ENCODE data around the gene HPGD. TPM values are rescaled to one million over a fixed set of nuclear protein-coding genes. Genes with fewer than 3 reads are reported as not detected.

HPGD gene
- total RNA-seq, 5 donors from 2014 or later (not counting 1 experiment from before 2014, with no cell fraction given): 3.5 to 14.6 (median 7.8) TPM

DNA sequence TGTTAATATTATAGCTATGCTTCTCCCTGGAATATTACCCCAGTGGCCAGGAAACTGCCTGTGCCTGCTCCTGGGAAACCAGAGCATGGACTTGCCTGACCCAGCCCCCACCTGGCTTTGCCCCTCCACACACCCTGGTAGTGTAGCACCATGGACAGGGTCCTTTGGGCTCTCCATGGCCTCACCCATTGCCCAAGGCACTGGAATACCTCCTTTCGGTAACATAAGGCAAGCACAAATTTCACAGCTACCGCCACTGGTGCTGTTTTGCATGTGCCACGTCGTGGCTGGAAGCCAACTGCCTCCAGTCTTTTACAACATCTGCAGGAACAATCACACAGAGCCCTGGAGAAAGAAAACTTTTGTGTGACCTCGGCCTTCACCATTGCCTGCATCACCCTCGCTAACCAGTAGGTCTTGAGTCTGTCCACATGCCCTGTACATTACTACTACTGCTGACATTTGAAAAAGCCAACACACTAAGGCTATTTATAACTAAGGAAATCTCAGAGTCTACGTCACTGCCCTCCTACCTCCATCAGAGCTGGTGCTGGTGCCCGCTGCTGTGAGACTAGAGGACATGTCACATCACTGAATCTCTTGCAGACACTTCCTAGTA, 47.7 kb downstream of the HPGD start:
- ATAC-seq (replicated peaks in 1 of 4): no peak
- Mint-ChIP-seq H3K36me3 (no peaks in the 10 kb centered on the region), H3K9me3 (peaks cover 0 to 2% (median 0%) of the 10 kb centered on the region in 3 donors), H3K4me1 (no peaks in the 10 kb centered on the region), H3K4me3 (no peak overlapping the region), H3K27me3 (no peaks in the 10 kb centered on the region), H3K27ac (no peak overlapping the region)
- no peak overlapping the region for H3K4me3 ChIP-seq (ENCODE audit: control insufficient read depth in 1 of 2, extremely low read depth in 1 of 2, low read length in 1 of 2)
- WGBS (ENCODE audit: insufficient coverage): 73% methylated on average over 6 of the region's 8 CpGs
- no peak overlapping the region for H3K27ac ChIP-seq (ENCODE audit: low read length)
- POLR2A ChIA-PET: no interaction called here
- H3K9me3 ChIP-seq: no peaks in the 10 kb centered on the region
- DNase-seq: no peak
- no peaks in the 10 kb centered on the region for H3K4me1 ChIP-seq (ENCODE audit: control insufficient read depth in 1 of 2, extremely low read depth in 1 of 2, insufficient read depth in 2 of 2, low read length in 2 of 2)
- CTCF ChIA-PET: no interaction called here
- peaks cover 0 to 4% of the 10 kb centered on the region in 2 experiments for H3K27me3 ChIP-seq (replicated peaks in 1 of 2; ENCODE audit: control insufficient read depth in 2 of 2, extremely low read depth in 1 of 2, insufficient read depth in 2 of 2, low read length in 1 of 2)
- H3K36me3 ChIP-seq (ENCODE audit: control insufficient read depth in 2 of 2, extremely low read depth in 1 of 2, insufficient read depth in 1 of 2, low read length in 1 of 2): no peaks in the 10 kb centered on the region

DNA sequence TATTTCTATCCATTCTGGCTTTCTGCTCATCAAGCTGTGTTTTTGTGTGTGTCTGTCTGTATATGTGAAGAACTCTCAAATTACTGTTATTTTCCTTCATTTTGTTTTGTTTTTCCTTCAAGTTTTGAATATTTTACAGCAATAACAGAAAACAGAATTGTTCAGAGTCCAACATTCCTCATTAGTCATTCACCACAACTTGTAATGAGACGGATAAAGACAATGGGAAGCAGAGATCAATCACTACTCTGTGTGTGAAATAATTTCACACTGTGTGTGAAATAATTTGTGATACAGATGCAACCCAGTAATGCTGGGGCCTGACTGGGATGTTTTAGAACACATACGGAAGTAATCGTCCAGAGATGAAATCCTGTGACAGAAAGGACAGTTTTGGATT, 55.2 kb downstream of the HPGD start:
- WGBS (ENCODE audit: insufficient coverage): no CpG with 5 or more reads among the region's 3 CpGs
- H3K27ac Mint-ChIP-seq: no peak overlapping the region
- no peaks in the 10 kb centered on the region for H3K36me3 Mint-ChIP-seq
- no peak overlapping the region for H3K4me3 Mint-ChIP-seq
- POLR2A ChIA-PET: no interaction called here
- peaks cover 0 to 5% of the 10 kb centered on the region in 2 donors for H3K27me3 Mint-ChIP-seq
- ATAC-seq (replicated peaks in 1 of 4): no peak
- no peaks in the 10 kb centered on the region for H3K36me3 ChIP-seq (ENCODE audit: control insufficient read depth in 2 of 2, extremely low read depth in 1 of 2, insufficient read depth in 1 of 2, low read length in 1 of 2)
- no peaks in the 10 kb centered on the region for H3K4me1 Mint-ChIP-seq
- no peak overlapping the region for H3K4me3 ChIP-seq (ENCODE audit: control insufficient read depth in 1 of 2, extremely low read depth in 1 of 2, low read length in 1 of 2)
- CTCF ChIA-PET: no interaction called here
- no peak overlapping the region for H3K27ac ChIP-seq (ENCODE audit: low read length)
- no peak for DNase-seq
- H3K4me1 ChIP-seq (ENCODE audit: control insufficient read depth in 1 of 2, extremely low read depth in 1 of 2, insufficient read depth in 2 of 2, low read length in 2 of 2): no peaks in the 10 kb centered on the region
- no peaks in the 10 kb centered on the region for H3K27me3 ChIP-seq (replicated peaks in 1 of 2; ENCODE audit: control insufficient read depth in 2 of 2, extremely low read depth in 1 of 2, insufficient read depth in 2 of 2, low read length in 1 of 2)
- peaks cover 0 to 5% (median 4%) of the 10 kb centered on the region in 3 donors for H3K9me3 Mint-ChIP-seq
- H3K9me3 ChIP-seq: peaks cover 4% of the 10 kb centered on the region

DNA sequence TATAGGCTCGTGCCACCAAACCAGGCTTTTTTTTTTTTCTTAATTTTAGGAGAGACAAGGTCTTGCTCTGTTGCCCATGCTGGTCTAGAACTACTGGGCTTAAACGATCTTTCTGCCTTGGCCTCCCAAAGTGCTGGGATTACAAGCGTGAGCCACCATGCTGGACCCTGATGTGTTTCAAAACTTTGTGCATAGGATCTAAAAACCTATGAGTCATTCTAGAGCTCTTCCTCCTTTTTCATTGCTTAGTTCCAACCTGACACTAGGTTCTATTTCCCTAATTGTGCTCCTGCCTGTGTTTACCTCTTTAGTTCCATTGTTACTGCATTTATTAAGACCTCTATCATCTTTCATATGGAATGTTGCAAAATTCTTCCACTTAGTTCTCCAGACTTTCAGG, 57.3 kb downstream of the HPGD start:
- no peak overlapping the region for H3K4me3 ChIP-seq (ENCODE audit: control insufficient read depth in 1 of 2, extremely low read depth in 1 of 2, low read length in 1 of 2)
- ATAC-seq (replicated peaks in 1 of 4): no peak
- CTCF ChIA-PET: no interaction called here
- peaks cover 4% of the 10 kb centered on the region for H3K9me3 ChIP-seq
- no peaks in the 10 kb centered on the region for H3K36me3 Mint-ChIP-seq
- H3K4me1 ChIP-seq (ENCODE audit: control insufficient read depth in 1 of 2, extremely low read depth in 1 of 2, insufficient read depth in 2 of 2, low read length in 2 of 2): no peaks in the 10 kb centered on the region
- no peak overlapping the region for H3K4me3 Mint-ChIP-seq
- H3K27ac ChIP-seq (ENCODE audit: low read length): no peak overlapping the region
- POLR2A ChIA-PET: no interaction called here
- 90% methylated on average over 3 of the region's 3 CpGs for WGBS (ENCODE audit: insufficient coverage)
- H3K27me3 Mint-ChIP-seq: peaks cover 0 to 5% of the 10 kb centered on the region in 2 donors
- no peak for DNase-seq
- no peak overlapping the region for H3K27ac Mint-ChIP-seq
- H3K4me1 Mint-ChIP-seq: no peaks in the 10 kb centered on the region
- no peaks in the 10 kb centered on the region for H3K27me3 ChIP-seq (replicated peaks in 1 of 2; ENCODE audit: control insufficient read depth in 2 of 2, extremely low read depth in 1 of 2, insufficient read depth in 2 of 2, low read length in 1 of 2)
- peaks cover 0 to 5% (median 4%) of the 10 kb centered on the region in 3 donors for H3K9me3 Mint-ChIP-seq
- H3K36me3 ChIP-seq (ENCODE audit: control insufficient read depth in 2 of 2, extremely low read depth in 1 of 2, insufficient read depth in 1 of 2, low read length in 1 of 2): no peaks in the 10 kb centered on the region

DNA sequence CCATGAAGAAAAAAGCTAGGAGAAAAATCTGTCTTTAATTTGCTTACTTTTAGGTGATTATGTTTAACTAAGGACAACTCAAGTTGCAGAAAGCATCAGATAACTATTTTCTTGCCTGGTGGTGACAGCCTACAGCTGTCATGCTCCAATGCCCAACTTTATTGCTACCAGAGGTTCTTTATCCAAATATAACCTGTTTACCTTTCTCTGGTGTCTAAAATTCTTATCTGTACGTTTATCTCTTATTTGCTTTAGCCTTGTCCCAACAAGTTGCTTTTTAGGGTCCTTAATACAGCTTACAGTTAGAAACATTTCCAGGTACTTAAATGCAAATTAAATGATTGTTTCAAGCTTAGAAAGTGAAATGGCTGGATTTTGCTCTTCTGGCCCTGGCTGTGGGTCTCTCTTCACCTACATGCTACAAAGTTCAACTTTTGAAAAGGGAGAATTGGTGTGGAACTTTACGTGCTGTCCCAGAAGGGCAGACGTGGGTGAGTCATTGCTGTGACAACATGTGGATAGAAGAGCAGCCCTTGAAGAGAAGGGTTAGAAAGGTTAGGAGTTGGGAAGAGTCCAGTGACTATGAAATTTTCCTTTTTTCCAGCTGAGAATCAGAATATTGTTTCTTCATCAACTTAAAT, 60.7 kb downstream of the HPGD start:
- Mint-ChIP-seq H3K9me3 (peaks cover 0 to 5% (median 4%) of the 10 kb centered on the region in 3 donors), H3K4me3 (no peak overlapping the region), H3K36me3 (no peaks in the 10 kb centered on the region), H3K27me3 (peaks cover 0 to 6% of the 10 kb centered on the region in 2 donors), H3K27ac (no peak overlapping the region), H3K4me1 (no peaks in the 10 kb centered on the region)
- H3K4me3 ChIP-seq (ENCODE audit: control insufficient read depth in 1 of 2, extremely low read depth in 1 of 2, low read length in 1 of 2): no peak overlapping the region
- POLR2A ChIA-PET: no interaction called here
- no peak for DNase-seq
- H3K36me3 ChIP-seq (ENCODE audit: control insufficient read depth in 2 of 2, extremely low read depth in 1 of 2, insufficient read depth in 1 of 2, low read length in 1 of 2): no peaks in the 10 kb centered on the region
- no peaks in the 10 kb centered on the region for H3K4me1 ChIP-seq (ENCODE audit: control insufficient read depth in 1 of 2, extremely low read depth in 1 of 2, insufficient read depth in 2 of 2, low read length in 2 of 2)
- CTCF ChIA-PET: no interaction called here
- peaks cover 4% of the 10 kb centered on the region for H3K9me3 ChIP-seq
- 60% methylated on average over 1 of the region's 3 CpGs for WGBS (ENCODE audit: insufficient coverage)
- ATAC-seq (replicated peaks in 1 of 4): no peak
- no peaks in the 10 kb centered on the region for H3K27me3 ChIP-seq (replicated peaks in 1 of 2; ENCODE audit: control insufficient read depth in 2 of 2, extremely low read depth in 1 of 2, insufficient read depth in 2 of 2, low read length in 1 of 2)
- no peak overlapping the region for H3K27ac ChIP-seq (ENCODE audit: low read length)

DNA sequence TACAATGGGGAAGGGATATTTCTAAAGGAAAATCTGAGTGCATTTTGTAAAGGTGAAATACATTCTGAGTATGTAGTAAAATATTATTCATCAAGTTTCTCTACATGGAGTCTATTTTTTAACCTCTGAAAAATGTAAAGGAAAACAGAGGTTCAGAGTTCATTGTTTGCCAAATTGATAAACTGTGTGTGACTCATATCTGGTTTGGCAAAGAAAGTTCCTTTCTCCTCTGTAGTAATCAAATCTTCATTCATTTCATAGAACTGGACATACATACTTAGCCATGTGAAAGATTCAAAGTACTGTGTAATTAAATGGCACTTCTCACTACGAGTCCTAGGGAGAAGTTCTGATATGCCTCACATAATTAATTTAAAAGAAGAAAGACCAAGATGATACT, 61.6 kb downstream of the HPGD start:
- Mint-ChIP-seq H3K36me3 (no peaks in the 10 kb centered on the region), H3K27me3 (peaks cover 0 to 6% of the 10 kb centered on the region in 2 donors), H3K4me1 (no peaks in the 10 kb centered on the region), H3K27ac (no peak overlapping the region), H3K9me3 (peaks cover 0 to 5% (median 4%) of the 10 kb centered on the region in 3 donors), H3K4me3 (no peak overlapping the region)
- ChIA-PET CTCF (no interaction called here), POLR2A (no interaction called here)
- Histone ChIP-seq H3K27ac (ENCODE audit: low read length) (no peak overlapping the region), H3K27me3 (replicated peaks in 1 of 2; ENCODE audit: control insufficient read depth in 2 of 2, extremely low read depth in 1 of 2, insufficient read depth in 2 of 2, low read length in 1 of 2) (no peaks in the 10 kb centered on the region), H3K4me1 (ENCODE audit: control insufficient read depth in 1 of 2, extremely low read depth in 1 of 2, insufficient read depth in 2 of 2, low read length in 2 of 2) (no peaks in the 10 kb centered on the region), H3K4me3 (ENCODE audit: control insufficient read depth in 1 of 2, extremely low read depth in 1 of 2, low read length in 1 of 2) (no peak overlapping the region), H3K36me3 (ENCODE audit: control insufficient read depth in 2 of 2, extremely low read depth in 1 of 2, insufficient read depth in 1 of 2, low read length in 1 of 2) (no peaks in the 10 kb centered on the region), H3K9me3 (peaks cover 4% of the 10 kb centered on the region)
- WGBS (ENCODE audit: insufficient coverage): no CpG with 5 or more reads among the region's 1 CpG
- DNase-seq (no peak), ATAC-seq (replicated peaks in 1 of 4) (no peak)

DNA sequence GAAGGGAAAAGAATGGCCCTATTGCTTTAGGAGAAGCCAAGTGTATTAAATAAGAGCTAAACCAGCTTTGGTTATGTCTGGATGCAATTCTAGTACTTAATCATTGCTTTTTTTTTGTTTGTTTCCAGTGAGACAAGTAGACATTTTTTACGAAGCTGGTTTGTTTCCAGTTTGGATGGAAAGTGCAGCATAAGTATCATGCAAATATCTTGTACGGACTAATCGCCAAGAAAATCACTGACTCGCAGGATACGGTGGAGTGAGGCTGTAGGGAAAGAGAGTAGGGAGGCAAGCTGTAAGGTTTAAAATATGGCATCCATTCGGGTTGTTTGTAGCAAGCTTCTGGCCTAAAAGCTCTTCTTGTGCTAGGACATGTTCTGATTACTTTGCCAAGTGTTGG, 64.8 kb downstream of the HPGD start:
- H3K27me3 ChIP-seq (replicated peaks in 1 of 2; ENCODE audit: control insufficient read depth in 2 of 2, extremely low read depth in 1 of 2, insufficient read depth in 2 of 2, low read length in 1 of 2): no peaks in the 10 kb centered on the region
- Mint-ChIP-seq H3K4me3 (no peak overlapping the region), H3K9me3 (no peaks in the 10 kb centered on the region), H3K4me1 (no peaks in the 10 kb centered on the region), H3K27me3 (peaks cover 0 to 6% of the 10 kb centered on the region in 2 donors), H3K27ac (no peak overlapping the region), H3K36me3 (no peaks in the 10 kb centered on the region)
- no peaks in the 10 kb centered on the region for H3K9me3 ChIP-seq
- DNase-seq (no peak), ATAC-seq (replicated peaks in 1 of 4) (no peak)
- 86% methylated on average over 1 of the region's 6 CpGs for WGBS (ENCODE audit: insufficient coverage)
- H3K4me1 ChIP-seq (ENCODE audit: control insufficient read depth in 1 of 2, extremely low read depth in 1 of 2, insufficient read depth in 2 of 2, low read length in 2 of 2): no peaks in the 10 kb centered on the region
- CTCF ChIA-PET: no interaction called here
- no peaks in the 10 kb centered on the region for H3K36me3 ChIP-seq (ENCODE audit: control insufficient read depth in 2 of 2, extremely low read depth in 1 of 2, insufficient read depth in 1 of 2, low read length in 1 of 2)
- POLR2A ChIA-PET: interaction anchor here in 1 of 2 donors (0.6 kb wide), 1 partner anchor 12 kb away, joined by 3 read pairs; no protein-coding TSS in a partner anchor
- H3K4me3 ChIP-seq (ENCODE audit: control insufficient read depth in 1 of 2, extremely low read depth in 1 of 2, low read length in 1 of 2): no peak overlapping the region
- no peak overlapping the region for H3K27ac ChIP-seq (ENCODE audit: low read length)

Data from T-cell (primary cell).